Measurements from ENCODE around the gene PTPRA. TPM values are rescaled to one million over a fixed set of nuclear protein-coding genes. Genes with fewer than 3 reads are reported as not detected.

Gene PTPRA
- total and polyA plus RNA-seq, 9 of the 15 experiments (the other 6 are each of a cell fraction or from before 2014, with no cell fraction given) = 3.4 to 80.5 (median 28.0) TPM

- CTCF ChIA-PET (ENCODE audit: low intra/inter-chr PET ratio) = no interaction called here
- Histone ChIP-seq H3K4me3 (no peak overlapping the region), H3K27me3 (ENCODE audit: control insufficient read depth in 2 of 2, insufficient read depth in 2 of 2, low read length in 2 of 2) (no peaks in the 10 kb centered on the region), H3K36me3 (ENCODE audit: control insufficient read depth, insufficient read depth, low read length) (no peaks in the 10 kb centered on the region), H3K4me1 (replicated peaks in 1 of 2; ENCODE audit: control insufficient read depth in 2 of 2, insufficient read depth in 2 of 2, low read length in 2 of 2) (peaks cover 0 to 7% of the 10 kb centered on the region in 2 experiments; a peak in 3 of 5 replicates), H4K20me1 (replicated peaks; ENCODE audit: control insufficient read depth, insufficient read depth, low read length) (no peaks in the 10 kb centered on the region; the same call in 1 of the 2 replicates), H3K9ac (ENCODE audit: insufficient read depth in 1 of 2, low read depth in 2 of 2, low read length in 2 of 2) (no peak overlapping the region), H3K27ac (ENCODE audit: extremely low read depth, low read depth, low read length) (no peak overlapping the region), H3K9me3 (replicated peaks; ENCODE audit: control insufficient read depth, insufficient read depth, low read depth, low read length) (no peaks in the 10 kb centered on the region), H3K4me2 (ENCODE audit: insufficient read depth, low read length) (no peak overlapping the region), H3K79me2 (ENCODE audit: control insufficient read depth, insufficient read depth, low read length) (peaks cover 25% of the 10 kb centered on the region), H3K9me1 (ENCODE audit: control insufficient read depth, insufficient read depth, low read length) (no peaks in the 10 kb centered on the region), H2AFZ (ENCODE audit: low read depth, low read length) (no peak overlapping the region)
- BruUV-seq (replicated peaks) = no TSS peak
- no peak for ATAC-seq
- in situ Hi-C loops (cut with MboI) (no loop called here), intact Hi-C loops (cut with micrococcal nuclease) (no loop called here)
- DNase-seq (ENCODE audit: extremely low read depth in 1 of 4, low spot score in 3 of 4) = no peak
- FAIRE-seq = no peak
- POLR2A ChIA-PET = no interaction called here
- TF ChIP-seq E2F1 (CRISPR knock-in tag; IDR thresholded peaks at IDR 0.05) (no peak), HBP1 (CRISPR knock-in tag; IDR thresholded peaks at IDR 0.05) (no peak), NR1H2 (CRISPR knock-in tag; IDR thresholded peaks at IDR 0.05) (no peak), POLR2AphosphoS2 (IDR thresholded peaks at IDR 0.05; ENCODE audit: low read length) (no peak), ZNF551 (CRISPR knock-in tag; IDR thresholded peaks at IDR 0.05) (no peak), ETV1 (tag; conservative IDR thresholded peaks at IDR 0.05; ENCODE audit: low read depth) (no peak), CHD1 (IDR thresholded peaks at IDR 0.05; ENCODE audit: low read length) (no peak), SPI1 (IDR thresholded peaks at IDR 0.05; ENCODE audit: borderline replicate concordance, low read depth, low read length) (no peak), MGA (IDR thresholded peaks at IDR 0.05) (no peak), ZNF778 (CRISPR knock-in tag; IDR thresholded peaks at IDR 0.05) (no peak)
Measured at GRCh38 chr20:2942439-2942838, 69.2 kb downstream of the PTPRA start.

Data from K562 (cell line).